Raji (cell line): Measurements from ENCODE around the gene SLC29A3.

Source experiments
- POLR2A ChIP-seq: IDR thresholded peaks from 2 replicates; pipeline ENCODE4 v1.6.1; 2011; ENCODE audit warnings: low read depth, low read length, control low read depth; ENCODE audit not compliant: insufficient read depth

SLC29A3 gene

GRCh38 chr10:71319042-71319799 lies at the start of gene SLC29A3:
TSS of gene SLC29A3 (plus strand) at chr10:71319259. CDS start at chr10:71319310, 51 bp downstream.
- TF ChIP-seq POLR2A: peak; percentile 80

GRCh38 chr10:71269301-71270288 lies 49.5 kb upstream of the SLC29A3 start:
- TF ChIP-seq POLR2A: no peak

GRCh38 chr10:71270301-71271220 lies 48.5 kb upstream of the SLC29A3 start:
- no peak for TF ChIP-seq POLR2A

- no peak for TF ChIP-seq POLR2A
These were observed 47.4 kb upstream of the SLC29A3 start for GRCh38 chr10:71271662-71272055.

GRCh38 chr10:71272056-71272771 lies 46.8 kb upstream of the SLC29A3 start:
- no peak for TF ChIP-seq POLR2A

- TF ChIP-seq POLR2A: no peak
These were observed 45.6 kb upstream of the SLC29A3 start for GRCh38 chr10:71273506-71273905.

GRCh38 chr10:71274901-71275796 lies 43.9 kb upstream of the SLC29A3 start:
- no peak for TF ChIP-seq POLR2A

GRCh38 chr10:71276873-71277272 lies 42.2 kb upstream of the SLC29A3 start:
- TF ChIP-seq POLR2A: no peak

- no peak for TF ChIP-seq POLR2A
These were observed 41.0 kb upstream of the SLC29A3 start for GRCh38 chr10:71277914-71278665.

- no peak for TF ChIP-seq POLR2A
These were observed 40.1 kb upstream of the SLC29A3 start for GRCh38 chr10:71278691-71279588.

GRCh38 chr10:71279590-71280170 lies 39.4 kb upstream of the SLC29A3 start:
- TF ChIP-seq POLR2A: no peak
